Body of pancreas (tissue), 4 donors: Measurements from ENCODE around the gene PLOD1.

Source experiments
- POLR2A ChIP-seq, 3 donors: fragments of 450-650 bp; IDR thresholded peaks; one replicate each; pipeline ENCODE4 v1.6.1; 2016; ENCODE audit warnings: antibody characterized with exemption in 3 of 3, mild to moderate bottlenecking in 2 of 3
- TF ChIP-seq, protein P1 (sequence below), 7 experiments: fragments of 450-650 bp in 4 of 7; fragments of 200-600 bp in 3 of 7; sonication (generic) in 3 of 7; IDR thresholded peaks; one replicate each; pipeline ENCODE4 v1.5.1; 2016 to 2019; ENCODE audit warnings: antibody characterized with exemption in 7 of 7

DNA sequence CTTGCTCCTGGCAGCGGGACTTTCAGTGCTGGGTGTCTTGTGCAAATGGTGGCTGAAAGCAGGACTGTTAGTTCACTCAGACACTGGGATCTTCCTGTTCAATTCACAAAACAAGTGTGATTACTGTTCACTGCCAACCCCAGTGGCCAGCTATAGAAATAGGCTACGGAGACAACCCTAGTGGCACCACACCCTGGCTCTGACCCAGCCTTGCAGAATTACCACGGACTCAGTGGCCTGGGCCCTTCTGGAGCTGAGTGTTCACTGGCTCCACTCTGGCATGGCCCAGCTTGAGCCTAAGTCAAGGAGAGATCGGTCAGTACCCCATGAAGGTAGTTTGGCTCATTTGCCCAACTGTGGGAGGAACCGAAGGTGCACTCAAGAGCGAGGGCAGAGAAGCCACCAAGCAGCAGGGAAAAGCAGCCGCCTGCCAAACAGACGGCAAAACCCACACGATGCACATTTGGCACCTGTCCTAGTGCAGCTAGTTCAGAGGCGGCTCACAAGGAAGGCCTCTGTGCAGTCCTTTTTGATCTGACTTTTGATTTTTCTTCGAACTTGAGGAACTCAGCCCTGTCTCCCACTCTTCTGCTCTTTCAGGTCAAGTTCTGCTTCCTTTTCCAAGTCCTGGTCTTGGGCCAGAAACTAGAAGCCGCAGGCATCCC is 14.1 kb upstream of the PLOD1 start:
- TF ChIP-seq POLR2A (IDR thresholded peaks at IDR 0.05) = no peak
- TF ChIP-seq, protein P1, sequence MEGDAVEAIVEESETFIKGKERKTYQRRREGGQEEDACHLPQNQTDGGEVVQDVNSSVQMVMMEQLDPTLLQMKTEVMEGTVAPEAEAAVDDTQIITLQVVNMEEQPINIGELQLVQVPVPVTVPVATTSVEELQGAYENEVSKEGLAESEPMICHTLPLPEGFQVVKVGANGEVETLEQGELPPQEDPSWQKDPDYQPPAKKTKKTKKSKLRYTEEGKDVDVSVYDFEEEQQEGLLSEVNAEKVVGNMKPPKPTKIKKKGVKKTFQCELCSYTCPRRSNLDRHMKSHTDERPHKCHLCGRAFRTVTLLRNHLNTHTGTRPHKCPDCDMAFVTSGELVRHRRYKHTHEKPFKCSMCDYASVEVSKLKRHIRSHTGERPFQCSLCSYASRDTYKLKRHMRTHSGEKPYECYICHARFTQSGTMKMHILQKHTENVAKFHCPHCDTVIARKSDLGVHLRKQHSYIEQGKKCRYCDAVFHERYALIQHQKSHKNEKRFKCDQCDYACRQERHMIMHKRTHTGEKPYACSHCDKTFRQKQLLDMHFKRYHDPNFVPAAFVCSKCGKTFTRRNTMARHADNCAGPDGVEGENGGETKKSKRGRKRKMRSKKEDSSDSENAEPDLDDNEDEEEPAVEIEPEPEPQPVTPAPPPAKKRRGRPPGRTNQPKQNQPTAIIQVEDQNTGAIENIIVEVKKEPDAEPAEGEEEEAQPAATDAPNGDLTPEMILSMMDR (IDR thresholded peaks at IDR 0.05) = no peak
